Subcutaneous adipose tissue (tissue), 4 donors: ENCODE measurements around the gene C1orf159. TPM values are rescaled to one million over a fixed set of nuclear protein-coding genes. Genes with fewer than 3 reads are reported as not detected.

Experiments
- CTCF ChIP-seq: fragments of 450-650 bp; IDR thresholded peaks from one replicate; pipeline ENCODE4 v1.5.1; 2016; ENCODE audit warnings: low read depth, mild to moderate bottlenecking, control low read depth, antibody characterized with exemption, moderate library complexity
- total RNA-seq, 4 donors: library from RNA; depleted of rRNA; stranded (reverse); fragments of >200 nt; gene quantifications; one replicate each; pipeline ENCODE4 v1.1.0, GENCODE V29; 2016

Gene C1orf159
- total RNA-seq, 4 donors from 2014 or later, result 3.7 to 14.7 (median 7.2) TPM

DNA sequence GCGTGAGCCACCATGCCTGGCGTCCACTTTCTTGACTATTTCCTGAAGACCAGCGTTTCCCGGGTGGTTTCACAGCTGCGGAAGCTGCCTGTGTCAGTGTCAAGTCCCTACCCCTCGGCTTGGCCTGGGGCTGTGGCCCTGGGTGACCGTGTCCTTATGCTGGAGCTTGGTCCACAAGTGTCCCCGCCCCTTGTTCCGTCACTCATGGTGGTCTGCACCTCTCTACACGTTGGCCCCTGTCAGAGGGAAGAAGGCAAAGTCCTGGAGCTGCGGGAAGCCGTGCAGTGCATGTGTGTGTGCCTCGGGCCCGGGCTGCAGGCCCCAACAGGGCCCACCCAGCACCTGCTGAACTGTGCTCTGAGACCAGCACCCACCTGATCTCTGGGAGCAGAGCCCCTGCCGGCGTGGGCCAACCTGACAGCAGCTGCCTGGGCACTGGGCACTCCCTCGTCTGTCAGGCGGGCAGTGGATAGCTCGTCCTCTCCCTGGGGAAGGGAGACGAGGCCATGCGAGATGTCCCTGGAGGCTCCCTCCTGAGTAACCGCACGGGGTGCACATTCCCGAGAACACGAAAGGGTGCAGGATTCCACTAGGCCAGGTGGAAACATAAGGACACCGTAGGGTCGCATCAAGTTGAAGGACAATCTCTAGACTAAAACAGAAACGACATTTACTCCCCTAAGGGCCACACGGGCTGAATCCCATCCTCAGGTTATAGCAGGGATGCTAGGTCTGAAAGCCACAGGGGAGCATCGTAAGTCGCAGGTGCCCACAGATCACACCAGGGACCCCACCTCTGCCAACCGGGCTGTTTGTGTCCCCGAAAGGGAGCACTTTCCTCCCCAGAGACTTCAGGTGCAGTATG, 2.4 kb upstream of the C1orf159 start:
- TF ChIP-seq CTCF, result no peak

- TF ChIP-seq CTCF, result no peak
Observed at GRCh38 chr1:1117469-1117831, 1.6 kb upstream of the C1orf159 start.

DNA sequence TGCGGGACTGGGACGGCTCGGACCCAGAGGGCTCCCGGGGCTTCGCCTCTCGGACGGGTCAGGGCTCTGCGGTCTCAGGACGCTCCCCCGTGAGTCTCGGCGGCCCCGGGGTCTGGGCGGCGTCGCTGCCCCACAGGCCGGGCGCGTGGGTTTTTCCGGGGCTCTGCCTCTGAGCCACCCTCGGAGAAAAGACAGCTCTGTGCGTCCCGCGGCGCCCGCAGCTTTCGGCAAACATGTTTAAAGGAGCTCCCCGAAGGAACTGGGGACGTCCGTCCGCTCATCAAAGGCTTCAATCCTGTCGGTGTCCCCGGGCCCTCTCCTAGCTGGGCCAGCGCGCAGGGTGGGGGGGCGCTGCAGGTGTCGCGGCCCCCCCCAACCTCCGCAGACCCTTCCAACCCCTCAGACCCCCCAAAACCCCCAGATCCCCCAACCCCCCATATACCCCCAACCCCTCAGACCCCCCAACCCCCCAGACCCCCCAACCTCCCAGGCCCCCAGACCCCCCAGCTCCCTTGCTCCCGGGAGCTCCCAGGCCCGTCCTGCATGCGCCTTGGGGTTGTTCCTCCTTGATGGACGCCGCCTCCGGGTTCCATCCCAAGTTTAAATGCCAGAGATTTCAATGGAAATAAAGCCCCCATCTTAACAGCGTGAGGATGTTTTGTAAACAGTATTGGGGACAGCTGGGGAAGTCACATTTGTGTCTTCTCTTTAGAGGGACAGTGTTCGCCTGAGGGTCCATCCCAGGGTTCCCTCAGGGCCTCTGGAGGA, 996 bp upstream of the C1orf159 start:
- no peak for TF ChIP-seq CTCF

- TF ChIP-seq CTCF, result no peak
Observed at GRCh38 chr1:1115136-1115785, 628 bp downstream of the C1orf159 start.

- TF ChIP-seq CTCF, result no peak
Observed at GRCh38 chr1:1114431-1114830, 1.5 kb downstream of the C1orf159 start.

DNA sequence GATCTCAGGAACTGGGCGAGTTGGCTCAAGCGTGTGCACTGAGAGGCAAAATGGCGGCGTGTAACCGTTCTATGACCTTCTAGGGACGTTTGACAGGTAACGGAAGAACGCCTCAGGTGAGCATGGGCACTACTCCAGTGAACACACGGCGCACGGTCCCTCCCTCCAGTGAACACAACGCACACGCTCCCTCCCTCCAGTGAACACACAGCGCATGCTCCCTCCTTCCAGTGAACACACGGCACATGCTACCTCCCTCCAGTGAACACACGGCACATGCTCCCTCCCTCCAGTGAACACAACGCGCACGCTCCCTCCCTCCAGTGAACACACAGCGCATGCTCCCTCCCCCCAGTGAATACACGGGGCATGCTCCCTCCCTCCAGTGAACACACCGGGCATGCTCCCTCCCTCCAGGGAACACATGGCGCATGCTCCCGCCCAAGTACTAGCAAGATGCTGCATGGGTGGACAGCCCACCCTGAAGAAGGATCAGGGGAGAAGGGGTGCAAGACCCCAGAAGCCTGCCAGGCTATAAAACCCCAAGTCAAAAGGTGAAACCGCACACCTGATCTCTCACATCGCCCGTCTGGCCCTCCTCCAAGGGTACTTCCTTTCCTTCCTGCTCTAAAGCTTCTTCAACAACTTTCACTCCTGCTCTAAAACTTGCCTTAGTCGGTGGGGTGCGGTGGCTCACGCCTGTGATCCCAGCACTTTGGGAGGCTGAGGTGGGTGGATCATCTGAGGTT, 3.5 kb downstream of the C1orf159 start:
- TF ChIP-seq CTCF, result no peak
